Renal pelvis (tissue), 4 donors: Measurements from ENCODE around the gene GEMIN4. TPM values are rescaled to one million over a fixed set of nuclear protein-coding genes. Genes with fewer than 3 reads are reported as not detected.

Experiments
- DNase-seq: peaks from one replicate; pipeline ENCODE4 v3.0.0-alpha.2; 2013
- polyA plus RNA-seq, 3 donors: library from polyadenylated mRNA; unstranded; fragments of 120-200 nt; gene quantifications; one replicate each; pipeline ENCODE4 v1.2.1, GENCODE V29; 2013; ENCODE audit not compliant: insufficient read length in 3 of 3

The GEMIN4 gene
- polyA plus RNA-seq, 3 donors, result 22.8 to 26.4 (median 24.8) TPM

- no peak for DNase-seq
Measured at GRCh38 chr17:746181-746580, 5.9 kb downstream of the GEMIN4 start.

GRCh38 chr17:745406-745805, 6.7 kb downstream of the GEMIN4 start:
- DNase-seq, result no peak

- DNase-seq, result no peak
Measured at GRCh38 chr17:744937-745336, 7.1 kb downstream of the GEMIN4 start.

- DNase-seq, result no peak
Measured at GRCh38 chr17:743139-743538, 8.9 kb downstream of the GEMIN4 start.

- no peak for DNase-seq
Measured at GRCh38 chr17:742147-742793, 9.8 kb downstream of the GEMIN4 start.

- DNase-seq, result no peak
Measured at GRCh38 chr17:740240-741017, 11.6 kb downstream of the GEMIN4 start.

GRCh38 chr17:737561-738113, 14.4 kb downstream of the GEMIN4 start:
- DNase-seq, result no peak

- DNase-seq, result no peak
Measured at GRCh38 chr17:733743-734142, 18.3 kb downstream of the GEMIN4 start.

GRCh38 chr17:732902-733720, 19.0 kb downstream of the GEMIN4 start:
- peak; percentile 34 for DNase-seq

- peak; percentile 50 for DNase-seq
Measured at GRCh38 chr17:732067-732901, 19.8 kb downstream of the GEMIN4 start, which contains the start of gene TLCD3A. Gene TLCD3A, plus strand, starts transcription at chr17:732596. Its CDS starts 52 bp downstream, at chr17:732648.

- no peak for DNase-seq
Measured at GRCh38 chr17:731644-732066, 20.4 kb downstream of the GEMIN4 start.

GRCh38 chr17:728911-729310, 23.2 kb downstream of the GEMIN4 start:
- no peak for DNase-seq

- no peak for DNase-seq
Measured at GRCh38 chr17:726271-726919, 25.7 kb downstream of the GEMIN4 start.

GRCh38 chr17:725746-726145, 26.3 kb downstream of the GEMIN4 start:
- DNase-seq, result no peak

- no peak for DNase-seq
Measured at GRCh38 chr17:725084-725483, 27.0 kb downstream of the GEMIN4 start.

GRCh38 chr17:721540-721937, 30.5 kb downstream of the GEMIN4 start:
- DNase-seq, result no peak

GRCh38 chr17:720706-721539, 31.1 kb downstream of the GEMIN4 start:
- DNase-seq, result no peak

- no peak for DNase-seq
Measured at GRCh38 chr17:718075-718474, 34.0 kb downstream of the GEMIN4 start.

- DNase-seq, result no peak
Measured at GRCh38 chr17:708132-708531, 43.9 kb downstream of the GEMIN4 start.

GRCh38 chr17:705863-706262, 46.2 kb downstream of the GEMIN4 start:
- DNase-seq, result no peak
